Psoas muscle (tissue), 8 donors: Measurements from ENCODE around the gene C17orf50. TPM values are rescaled to one million over a fixed set of nuclear protein-coding genes. Genes with fewer than 3 reads are reported as not detected.

Experiments used
- ATAC-seq, 4 donors: fragments of 200-7000 bp; cut with Tn5 transposase; one replicate each; pipeline ENCODE4 v1.9.1; 2020; ENCODE audit warnings: moderate library complexity in 3 of 4, mild to moderate bottlenecking in 2 of 4
- DNase-seq, 2 donors: peaks; one replicate each; pipeline ENCODE4 v3.0.0-alpha.2; 2020
- H3K27ac ChIP-seq: fragments of 200-600 bp; one replicate; pipeline ENCODE4 v1.8.0; 2022
- H3K27me3 ChIP-seq, 3 donors: fragments of 200-600 bp in 1 of 3; one replicate each; pipeline versions ENCODE4 v1.6.1 to v1.8.0; 2013 to 2022; ENCODE audit warnings: low read length in 2 of 3, mild to moderate bottlenecking in 2 of 3, moderate library complexity in 1 of 3; ENCODE audit not compliant: insufficient read depth in 3 of 3
- H3K36me3 ChIP-seq, 2 donors: fragments of 200-600 bp in 1 of 2; one replicate each; pipeline versions ENCODE4 v1.6.1 to v1.8.0; 2013 to 2022; ENCODE audit warnings: low read depth in 1 of 2, mild to moderate bottlenecking in 1 of 2, moderate library complexity in 1 of 2; ENCODE audit not compliant: insufficient read depth in 1 of 2
- H3K4me1 ChIP-seq: fragments of 200-600 bp; one replicate; pipeline ENCODE4 v1.8.0; 2022
- H3K4me3 ChIP-seq: fragments of 200-600 bp; one replicate; pipeline ENCODE4 v1.8.0; 2022; ENCODE audit warnings: mild to moderate bottlenecking
- H3K9me3 ChIP-seq: fragments of 200-600 bp; one replicate; pipeline ENCODE4 v1.8.0; 2022
- CTCF ChIP-seq: fragments of 200-600 bp; IDR thresholded peaks from one replicate; pipeline ENCODE4 v1.8.0; 2022; ENCODE audit warnings: antibody characterized with exemption
- WGBS, 3 donors: extraction: QIAGEN DNeasy Blood & Tissue Kit; methylation state at CpG; one replicate each; pipeline versions ENCODE4 v1.1.6 to v1.1.7; 2013; 5-methylcytosine and 5-hydroxymethylcytosine counted together
- intact Hi-C, 2 donors: fragments of 100-400 bp; cut with DNase I; formaldehyde crosslinking; loops; one replicate each; pipeline versions ENCODE4 v1.11.0 to v1.14.2; 2022
- polyA plus RNA-seq, 3 donors: library from polyadenylated mRNA; stranded (reverse); fragments of 200-250 nt; gene quantifications; one replicate each; pipeline ENCODE4 v1.2.3, GENCODE V29; 2013
- total RNA-seq, 4 donors: library from RNA; stranded (reverse); fragmentation: NEBNext Ultra II Directional in 2 of 4; extraction: Animal tissue kit (Norgen Biotek cat#: 25700) in 2 of 4; gene quantifications; one replicate each; pipeline versions ENCODE4 v1.2.1 to v1.2.4, GENCODE V29; 2021 to 2023
- donor health status: healthy with polysubstance abuse.
- donor health status: DM: no; HTN: no; CAD: no; lungs with moderate emphysema.
- donor health status: Bipolar disorder and iron deficiency.
- donor health status: healthy.
- donor health status: DM: yes; HTN: yes; CAD: no.
- donor health status: DM: no; HTN: no; CAD: no.
- donor health status: DM: no; HTN: no; CAD: no.
- donor health status: DM: yes; HTN: yes; CAD: no.

C17orf50 gene
- total and polyA plus RNA-seq, 7 donors: 0.08 TPM; not detected in 6

GRCh38 chr17:35775039-35775438, 14.4 kb downstream of the C17orf50 start:
- H3K4me3 ChIP-seq: no peak overlapping the region
- no peak for ATAC-seq
- peaks cover 0 to 5% (median 0%) of the 10 kb centered on the region in 3 donors for H3K27me3 ChIP-seq
- intact Hi-C loops: no loop called here
- no peak overlapping the region for H3K27ac ChIP-seq
- 72 to 82% (median 78%) methylated on average over 5 of the region's 5 CpGs for WGBS, 3 donors
- no peaks in the 10 kb centered on the region for H3K9me3 ChIP-seq
- no peaks in the 10 kb centered on the region for H3K4me1 ChIP-seq
- H3K36me3 ChIP-seq: no peaks in the 10 kb centered on the region
- DNase-seq: no peak
- TF ChIP-seq CTCF: no peak

GRCh38 chr17:35775583-35775982, 14.9 kb downstream of the C17orf50 start:
- Histone ChIP-seq H3K4me3 (no peak overlapping the region), H3K27ac (no peak overlapping the region), H3K9me3 (no peaks in the 10 kb centered on the region), H3K27me3 (peaks cover 0 to 5% (median 0%) of the 10 kb centered on the region in 3 donors), H3K4me1 (no peaks in the 10 kb centered on the region), H3K36me3 (no peaks in the 10 kb centered on the region)
- DNase-seq (no peak), ATAC-seq (no peak)
- TF ChIP-seq CTCF: no peak
- 83 to 92% (median 88%) methylated on average over 6 of the region's 6 CpGs for WGBS, 3 donors
- intact Hi-C loops: no loop called here

DNA sequence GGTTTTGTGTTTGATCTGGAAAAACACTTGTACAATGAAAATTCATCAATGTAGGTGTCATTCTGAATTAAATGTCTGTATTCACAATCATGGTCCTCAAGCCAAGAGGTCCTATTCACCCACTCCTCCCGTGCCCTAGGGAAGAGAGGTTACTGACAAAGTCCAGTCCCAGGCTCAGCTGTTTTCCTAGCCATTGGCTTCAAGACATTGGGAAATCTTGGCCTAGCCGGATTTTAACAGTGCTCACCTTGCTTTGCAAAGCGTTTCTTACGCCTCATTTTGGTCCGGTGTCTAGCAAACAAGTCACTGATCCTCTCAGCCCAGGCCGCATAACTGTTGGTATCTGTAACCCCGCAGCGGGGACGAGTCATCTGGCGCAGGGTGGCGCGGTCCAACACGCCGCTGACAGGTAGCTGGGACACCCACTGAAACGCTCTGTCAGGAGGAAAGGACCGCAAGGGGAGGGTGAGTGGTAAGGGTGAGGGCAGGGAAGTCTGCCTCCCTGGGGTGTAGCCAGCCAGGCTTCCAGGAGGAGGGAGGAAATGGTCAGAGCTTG, 18.0 kb downstream of the C17orf50 start:
- intact Hi-C loops: no loop called here
- H3K4me1 ChIP-seq: no peaks in the 10 kb centered on the region

DNA sequence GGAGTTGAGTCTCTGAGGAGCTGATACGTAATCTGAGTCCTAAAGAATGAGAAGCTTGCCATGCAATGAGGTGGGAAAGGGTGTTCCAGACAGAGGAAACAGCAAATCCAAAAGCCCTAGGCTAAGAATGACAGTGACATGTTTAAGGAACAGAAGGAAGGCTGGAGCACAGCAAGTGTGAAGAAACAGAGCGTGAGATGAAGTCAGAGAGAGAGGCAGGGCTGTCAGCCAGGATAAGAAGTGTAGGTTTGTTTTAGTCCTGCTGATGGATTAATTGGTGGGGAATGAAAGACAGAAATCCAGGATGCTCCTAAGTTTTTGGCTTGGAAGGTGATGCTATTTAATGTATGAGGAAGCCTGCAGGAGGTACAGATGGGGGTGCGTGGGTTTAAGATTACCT, 20.3 kb downstream of the C17orf50 start:
- no peaks in the 10 kb centered on the region for H3K9me3 ChIP-seq
- peaks cover 0 to 14% (median 4%) of the 10 kb centered on the region in 3 donors for H3K27me3 ChIP-seq
- H3K36me3 ChIP-seq: no peaks in the 10 kb centered on the region
- no peak for ATAC-seq
- intact Hi-C loops: no loop called here
- no peak for DNase-seq
- no peaks in the 10 kb centered on the region for H3K4me1 ChIP-seq
- no peak for TF ChIP-seq CTCF
- H3K27ac ChIP-seq: no peak overlapping the region
- no peak overlapping the region for H3K4me3 ChIP-seq
- 42 to 56% (median 45%) methylated on average over 3 of the region's 3 CpGs for WGBS, 3 donors

More for the DNA sequence above, 18.0 kb downstream of the C17orf50 start:
- 86 to 88% (median 87%) methylated on average over 16 of the region's 16 CpGs for WGBS, 3 donors
- DNase-seq (no peak), ATAC-seq (no peak)
- H3K9me3 ChIP-seq: no peaks in the 10 kb centered on the region
- H3K27me3 ChIP-seq: peaks cover 0 to 14% (median 4%) of the 10 kb centered on the region in 3 donors
- no peaks in the 10 kb centered on the region for H3K36me3 ChIP-seq
- H3K27ac ChIP-seq: no peak overlapping the region
- no peak for TF ChIP-seq CTCF
- no peak overlapping the region for H3K4me3 ChIP-seq

GRCh38 chr17:35784895-35785294, 24.2 kb downstream of the C17orf50 start:
- no peak for ATAC-seq
- no peak overlapping the region for H3K27ac ChIP-seq
- no peak for DNase-seq
- H3K9me3 ChIP-seq: no peaks in the 10 kb centered on the region
- H3K4me3 ChIP-seq: no peak overlapping the region
- H3K36me3 ChIP-seq: no peaks in the 10 kb centered on the region
- WGBS, 3 donors: 91 to 97% (median 96%) methylated on average over 2 of the region's 2 CpGs
- peaks cover 0 to 9% (median 4%) of the 10 kb centered on the region in 3 donors for H3K27me3 ChIP-seq
- TF ChIP-seq CTCF: no peak
- no peaks in the 10 kb centered on the region for H3K4me1 ChIP-seq
- intact Hi-C loops: no loop called here
